Vagina (tissue), 2 donors: ENCODE data around the gene AFF3.

Experiments
- CTCF ChIP-seq, 3 experiments: fragments of 450-650 bp in 2 of 3; fragments of 200-600 bp in 1 of 3; sonication (generic) in 1 of 3; IDR thresholded peaks; one replicate each; pipeline ENCODE4 v1.5.1; 2017 to 2019; ENCODE audit warnings: antibody characterized with exemption in 3 of 3, mild to moderate bottlenecking in 2 of 3, moderate library complexity in 2 of 3
- POLR2A ChIP-seq, 2 donors: fragments of 450-650 bp; IDR thresholded peaks; one replicate each; pipeline ENCODE4 v1.6.1; 2017; ENCODE audit warnings: antibody characterized with exemption in 2 of 2, mild to moderate bottlenecking in 2 of 2, moderate library complexity in 2 of 2
- POLR2AphosphoS5 ChIP-seq, 2 donors: sonication (generic); formaldehyde crosslinking; IDR thresholded peaks; one replicate each; pipeline ENCODE4 v1.9.0; 2017; ENCODE audit warnings: antibody characterized with exemption in 2 of 2, mild to moderate bottlenecking in 2 of 2, low read depth in 1 of 2; ENCODE audit not compliant: insufficient read depth in 1 of 2

- TF ChIP-seq CTCF (IDR thresholded peaks at IDR 0.05) (no peak), POLR2A (IDR thresholded peaks at IDR 0.05) (no peak), POLR2AphosphoS5 (IDR thresholded peaks at IDR 0.05; ENCODE audit: insufficient read depth in 1 of 2, low read depth in 1 of 2) (no peak)
Observed at GRCh38 chr2:100054426-100054825, 88.0 kb downstream of the AFF3 start.
